BJ (cell line): ENCODE measurements around the gene STRBP. TPM values are rescaled to one million over a fixed set of nuclear protein-coding genes. Genes with fewer than 3 reads are reported as not detected.

Experiments used
- CTCF ChIA-PET: fragments of 350-600 bp; formaldehyde crosslinking; extraction: SDS; loops from one replicate; lab custom pipeline; 2021; ENCODE audit warnings: antibody characterized with exemption, inconsistent platforms; lab: Yijun Ruan, JAX
- POLR2A ChIA-PET: fragments of 300-600 bp; sonication (Branson Sonifier 250); formaldehyde crosslinking; extraction: SDS; loops from one replicate; lab custom pipeline; 2021; ENCODE audit warnings: antibody characterized with exemption; lab: Charles Lee
- DNase-seq: peaks from one replicate; pipeline ENCODE4 v3.0.0-alpha.2; 2011; ENCODE audit warnings: low read depth
- H3K27me3 ChIP-seq: 2 replicates; pipeline ENCODE4 v1.6.0; 2011; ENCODE audit warnings: low read length; ENCODE audit not compliant: control insufficient read depth, insufficient read depth
- H3K36me3 ChIP-seq: 2 replicates; pipeline ENCODE4 v1.5.1; 2011; ENCODE audit warnings: low read length; ENCODE audit not compliant: control insufficient read depth, insufficient read depth
- H3K4me3 ChIP-seq: 2 replicates; pipeline ENCODE4 v1.5.1; 2011; ENCODE audit warnings: low read depth, mild to moderate bottlenecking, control low read depth, low read length
- polyA plus RNA-seq: library from polyadenylated mRNA; depleted of rRNA; stranded (reverse); fragments of >200 nt; gene quantifications from 2 replicates; pipeline ENCODE4 v1.2.3, GENCODE V29; 2011
- TF ChIP-seq, protein P1 (sequence below): IDR thresholded peaks from 2 replicates; pipeline ENCODE4 v1.5.1; 2011; ENCODE audit warnings: low read depth, mild to moderate bottlenecking, control low read depth, inconsistent platforms, low read length, moderate library complexity; ENCODE audit not compliant: insufficient read depth

The STRBP gene
- polyA plus RNA-seq, 1 experiment, result 1.1 TPM

DNA sequence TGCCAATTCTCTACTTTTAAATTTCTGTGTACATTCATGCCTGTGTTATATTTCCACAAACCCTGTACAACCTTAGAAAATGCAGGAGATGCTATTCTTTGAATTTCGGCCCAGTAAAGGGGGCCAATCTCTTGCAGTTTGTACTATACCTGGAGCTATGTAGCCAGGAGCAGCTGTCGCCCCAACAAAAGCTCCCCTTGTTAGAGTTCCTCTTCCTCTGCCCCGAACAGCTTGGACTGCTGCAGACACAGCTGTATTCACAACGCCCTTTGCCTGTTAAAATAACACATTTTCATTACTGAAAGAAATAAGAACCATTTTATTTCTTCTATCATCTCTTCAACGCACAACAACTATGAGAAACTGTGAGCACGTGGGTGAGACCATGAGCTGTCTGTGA lies 135.7 kb downstream of the STRBP start:
- TF ChIP-seq, protein P1, sequence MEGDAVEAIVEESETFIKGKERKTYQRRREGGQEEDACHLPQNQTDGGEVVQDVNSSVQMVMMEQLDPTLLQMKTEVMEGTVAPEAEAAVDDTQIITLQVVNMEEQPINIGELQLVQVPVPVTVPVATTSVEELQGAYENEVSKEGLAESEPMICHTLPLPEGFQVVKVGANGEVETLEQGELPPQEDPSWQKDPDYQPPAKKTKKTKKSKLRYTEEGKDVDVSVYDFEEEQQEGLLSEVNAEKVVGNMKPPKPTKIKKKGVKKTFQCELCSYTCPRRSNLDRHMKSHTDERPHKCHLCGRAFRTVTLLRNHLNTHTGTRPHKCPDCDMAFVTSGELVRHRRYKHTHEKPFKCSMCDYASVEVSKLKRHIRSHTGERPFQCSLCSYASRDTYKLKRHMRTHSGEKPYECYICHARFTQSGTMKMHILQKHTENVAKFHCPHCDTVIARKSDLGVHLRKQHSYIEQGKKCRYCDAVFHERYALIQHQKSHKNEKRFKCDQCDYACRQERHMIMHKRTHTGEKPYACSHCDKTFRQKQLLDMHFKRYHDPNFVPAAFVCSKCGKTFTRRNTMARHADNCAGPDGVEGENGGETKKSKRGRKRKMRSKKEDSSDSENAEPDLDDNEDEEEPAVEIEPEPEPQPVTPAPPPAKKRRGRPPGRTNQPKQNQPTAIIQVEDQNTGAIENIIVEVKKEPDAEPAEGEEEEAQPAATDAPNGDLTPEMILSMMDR, result no peak
- ChIA-PET POLR2A (interaction anchor here (0.5 kb wide), 1 partner anchor 10 kb away, joined by 5 read pairs; no protein-coding TSS in a partner anchor), CTCF (no interaction called here)
- no peaks in the 10 kb centered on the region for H3K36me3 ChIP-seq
- DNase-seq, result no peak
- no peak overlapping the region for H3K4me3 ChIP-seq
- no peaks in the 10 kb centered on the region for H3K27me3 ChIP-seq

DNA sequence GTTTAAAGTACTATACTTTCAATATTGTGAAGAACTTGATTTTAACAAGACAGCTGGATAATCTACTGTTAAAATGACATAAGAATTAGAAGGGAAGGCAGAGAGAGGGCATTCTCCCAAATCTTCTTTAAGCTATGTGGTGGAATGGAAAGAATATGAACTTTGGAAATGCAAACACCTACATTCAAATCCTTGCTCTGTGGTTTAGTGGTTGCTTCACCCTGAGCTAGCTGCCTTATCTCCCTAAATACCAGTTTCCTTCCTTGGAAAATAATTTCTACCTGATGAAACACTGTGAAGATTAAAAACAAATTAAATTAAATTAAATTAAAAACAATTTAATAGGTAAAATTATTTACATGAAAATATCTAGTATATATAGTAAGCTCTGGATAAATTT lies 136.4 kb downstream of the STRBP start:
- POLR2A ChIA-PET, result interaction anchor here (0.5 kb wide), 1 partner anchor 9 kb away, joined by 5 read pairs; no protein-coding TSS in a partner anchor
- no peak for DNase-seq
- CTCF ChIA-PET, result interaction anchor here (1.3 kb wide), 1 partner anchor 10 kb away, joined by 4 read pairs; no protein-coding TSS in a partner anchor
- TF ChIP-seq, protein P1, result no peak
- H3K4me3 ChIP-seq, result no peak overlapping the region
- no peaks in the 10 kb centered on the region for H3K36me3 ChIP-seq
- no peaks in the 10 kb centered on the region for H3K27me3 ChIP-seq

DNA sequence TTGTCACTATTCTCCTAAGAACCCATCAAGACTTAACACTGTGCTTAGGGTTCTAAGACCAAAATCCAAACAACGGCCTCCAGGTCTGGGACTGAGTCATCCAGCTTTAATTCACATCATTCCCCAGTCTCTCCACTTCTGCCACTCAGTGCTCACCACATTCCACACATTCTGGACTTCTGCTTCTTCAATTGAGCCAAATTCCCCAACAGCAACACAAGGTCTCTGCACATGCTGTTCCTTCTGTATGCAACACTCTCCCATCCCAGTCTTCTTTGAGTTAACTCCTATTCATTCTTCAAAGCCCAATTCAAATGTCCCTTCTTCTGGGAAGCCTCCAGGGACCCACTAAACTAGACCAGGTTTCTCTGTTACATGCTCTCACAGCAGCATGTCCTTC lies 137.1 kb downstream of the STRBP start:
- TF ChIP-seq, protein P1, result no peak
- ChIA-PET POLR2A (no interaction called here), CTCF (interaction anchor here (1.3 kb wide), 1 partner anchor 9 kb away, joined by 4 read pairs; no protein-coding TSS in a partner anchor)

DNA sequence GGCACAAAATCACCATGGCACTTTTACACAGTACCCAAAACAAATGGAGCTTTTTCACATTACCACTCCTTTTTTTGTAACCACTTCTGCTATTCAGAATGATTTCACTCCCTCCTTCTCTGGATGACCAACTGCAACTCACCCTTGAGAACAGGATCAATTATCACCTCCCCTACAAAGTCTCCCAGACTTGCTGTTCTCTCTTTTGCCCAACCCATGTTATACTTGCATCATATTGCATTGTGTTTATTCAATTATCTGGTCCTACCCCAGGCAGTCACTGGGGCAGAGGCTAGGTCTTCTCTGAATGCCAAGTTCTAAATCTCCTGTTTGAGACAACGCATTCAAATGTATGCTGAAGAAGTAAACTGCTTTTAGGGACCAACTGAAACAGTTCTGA lies 139.0 kb downstream of the STRBP start:
- CTCF ChIA-PET, result interaction anchor here (0.7 kb wide), 1 partner anchor 15 kb away, joined by 3 read pairs; no protein-coding TSS in a partner anchor
- H3K27me3 ChIP-seq, result no peaks in the 10 kb centered on the region
- POLR2A ChIA-PET, result no interaction called here
- H3K36me3 ChIP-seq, result no peaks in the 10 kb centered on the region
- no peak for DNase-seq
- TF ChIP-seq, protein P1, result no peak
- H3K4me3 ChIP-seq, result no peak overlapping the region

More for the DNA sequence above, 137.1 kb downstream of the STRBP start:
- DNase-seq, result peak; percentile 33
- Histone ChIP-seq H3K36me3 (no peaks in the 10 kb centered on the region), H3K27me3 (no peaks in the 10 kb centered on the region), H3K4me3 (no peak overlapping the region)

DNA sequence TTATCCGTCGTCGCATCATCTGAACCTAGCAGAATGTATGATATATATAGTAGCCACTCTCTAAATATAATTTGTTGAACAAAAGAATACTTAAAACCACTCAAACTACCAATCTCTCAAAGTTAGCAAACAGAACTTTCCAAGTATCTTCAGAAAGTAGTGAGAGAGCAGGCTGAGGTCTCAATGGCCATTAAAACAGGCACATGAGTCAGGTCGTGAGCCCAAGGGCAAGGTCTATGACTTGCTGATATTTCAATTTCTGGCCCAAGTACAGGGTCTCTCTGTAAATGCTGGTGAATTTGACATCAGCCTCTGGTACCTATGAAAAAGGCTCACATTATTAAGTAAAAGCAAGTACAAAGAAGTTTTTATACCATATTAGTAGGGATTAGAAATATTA lies 139.8 kb downstream of the STRBP start:
- ChIA-PET POLR2A (no interaction called here), CTCF (no interaction called here)
- no peak for DNase-seq
- Histone ChIP-seq H3K27me3 (no peaks in the 10 kb centered on the region), H3K36me3 (no peaks in the 10 kb centered on the region), H3K4me3 (no peak overlapping the region)
- TF ChIP-seq, protein P1, result no peak
